Measurements from ENCODE around the gene KCNK15. TPM values are rescaled to one million over a fixed set of nuclear protein-coding genes. Genes with fewer than 3 reads are reported as not detected.

The KCNK15 gene
- total RNA-seq, 1 experiment from 2014 or later: 0.33 TPM

GRCh38 chr20:44756011-44756688, 10.5 kb downstream of the KCNK15 start:
- H3K4me3 Mint-ChIP-seq: no peak overlapping the region

More at GRCh38 chr20:44756011-44756688, 10.5 kb downstream of the KCNK15 start:
- DNase-seq: no peak
- Histone ChIP-seq H3K18ac (ENCODE audit: insufficient read length, low read depth, low read length) (no peak overlapping the region), H4K91ac (ENCODE audit: insufficient read length, low read depth, low read length) (no peak overlapping the region), H4K8ac (replicated peaks; ENCODE audit: insufficient read length, low read depth, low read length) (no peak overlapping the region), H4K20me1 (ENCODE audit: control insufficient read depth, insufficient read depth, insufficient read length) (no peaks in the 10 kb centered on the region), H3K9ac (ENCODE audit: extremely low read depth, insufficient read length, low read length) (no peak overlapping the region), H2BK20ac (ENCODE audit: low read depth, low read length, poor library complexity, severe bottlenecking) (no peak overlapping the region), H2BK5ac (ENCODE audit: insufficient read length, low read length) (no peak overlapping the region), H2BK15ac (ENCODE audit: low read depth, low read length) (no peak overlapping the region), H3K56ac (ENCODE audit: insufficient read length, low read depth, low read length) (no peak overlapping the region), H3K4me1 (ENCODE audit: insufficient read depth, low read length) (no peaks in the 10 kb centered on the region), H3K14ac (ENCODE audit: insufficient read depth, low read length) (no peak overlapping the region), H3K27ac (ENCODE audit: insufficient read length, low read depth, low read length) (no peak overlapping the region), H3K23me2 (ENCODE audit: insufficient read length, low read depth, low read length, poor library complexity, severe bottlenecking) (peaks cover 3% of the 10 kb centered on the region), H2BK12ac (ENCODE audit: insufficient read length, low read depth, low read length) (no peak overlapping the region), H3T11ph (ENCODE audit: low read length) (no peak overlapping the region), H2BK120ac (ENCODE audit: low read depth, low read length, poor library complexity, severe bottlenecking) (no peak overlapping the region), H3K79me1 (ENCODE audit: insufficient read depth, low read depth, low read length, poor library complexity, severe bottlenecking) (no peaks in the 10 kb centered on the region), H3K9me3 (ENCODE audit: control insufficient read depth, low read depth, low read length) (no peaks in the 10 kb centered on the region), H3K4me2 (ENCODE audit: insufficient read depth, insufficient read length, low read length) (no peak overlapping the region), H3K4ac (ENCODE audit: low read depth, low read length) (no peak overlapping the region), H4K5ac (ENCODE audit: insufficient read length, low read depth, low read length) (no peak overlapping the region), H3K23ac (ENCODE audit: insufficient read length, low read depth, low read length) (no peak overlapping the region), H2AFZ (ENCODE audit: low read length) (no peak overlapping the region), H3K27me3 (ENCODE audit: insufficient read depth, low read length) (no peaks in the 10 kb centered on the region), H3K79me2 (ENCODE audit: insufficient read depth, low read length) (no peaks in the 10 kb centered on the region), H2AK5ac (ENCODE audit: insufficient read length, low read length) (no peak overlapping the region)
- no peaks in the 10 kb centered on the region for H3K9me3 Mint-ChIP-seq
- H3K27ac Mint-ChIP-seq: no peak overlapping the region
- peaks cover 1% of the 10 kb centered on the region; the same call in 1 of the 2 replicates for H3K27me3 Mint-ChIP-seq (ENCODE audit: low read depth)
- peaks cover 10 to 30% of the 10 kb centered on the region in 2 experiments for H3K4me1 Mint-ChIP-seq
- 0 out of 3 replicates have a peak, but pooled peaks have one; percentile 8 for TF ChIP-seq CTCF (conservative IDR thresholded peaks at IDR 0.05)
- H3K36me3 Mint-ChIP-seq (ENCODE audit: insufficient read depth in 1 of 3, low read depth in 3 of 3): peaks cover 0 to 24% (median 2%) of the 10 kb centered on the region in 3 experiments; a peak in 4 of 7 replicates
- no CpG with 5 or more reads among the region's 18 CpGs for WGBS (ENCODE audit: extremely low coverage, insufficient read length, low lambda C conversion rate)
